ENCODE results near the gene WSB2. TPM values are rescaled to one million over a fixed set of nuclear protein-coding genes. Genes with fewer than 3 reads are reported as not detected.
A peak's percentile ranks its signal among the peaks of the same experiment; 100 is the strongest.
"Not testable (repeated sequence)": the region's sequence is repeated elsewhere in the genome, so short reads cannot be mapped to it uniquely, and the experiment has no call there.

WSB2 gene
- total RNA-seq, 3 donors from 2014 or later: 48.1 to 67.7 (median 52.0) TPM

GRCh38 chr12:118081521-118081920, 20.5 kb upstream of the WSB2 start:
- H3K9me3 Mint-ChIP-seq; H3K27me3 Mint-ChIP-seq (ENCODE audit: low read depth); H3K36me3 Mint-ChIP-seq (ENCODE audit: insufficient read depth); H3K4me1 Mint-ChIP-seq (ENCODE audit: low read depth); DNase-seq; ATAC-seq; H3K4me3 Mint-ChIP-seq: not testable (repeated sequence)

GRCh38 chr12:118073768-118074167, 12.8 kb upstream of the WSB2 start:
- no peak overlapping the region for H3K4me3 Mint-ChIP-seq
- H3K36me3 Mint-ChIP-seq (ENCODE audit: insufficient read depth): no peaks in the 10 kb centered on the region
- no peak for ATAC-seq
- no peaks in the 10 kb centered on the region for H3K4me1 Mint-ChIP-seq (ENCODE audit: low read depth)
- H3K9me3 Mint-ChIP-seq: no peaks in the 10 kb centered on the region
- no peak for DNase-seq
- no peaks in the 10 kb centered on the region for H3K27me3 Mint-ChIP-seq (ENCODE audit: low read depth)

- peaks cover 2% of the 10 kb centered on the region for H3K4me1 Mint-ChIP-seq (ENCODE audit: low read depth)
- ATAC-seq: no peak
- H3K36me3 Mint-ChIP-seq (ENCODE audit: insufficient read depth): no peaks in the 10 kb centered on the region
- H3K27me3 Mint-ChIP-seq (ENCODE audit: low read depth): peaks cover 12% of the 10 kb centered on the region
- no peak overlapping the region for H3K4me3 Mint-ChIP-seq
- no peaks in the 10 kb centered on the region for H3K9me3 Mint-ChIP-seq
- no peak for DNase-seq
Observed at GRCh38 chr12:118070650-118071049, 9.7 kb upstream of the WSB2 start.

GRCh38 chr12:118068445-118068844, 7.5 kb upstream of the WSB2 start:
- Mint-ChIP-seq H3K36me3 (ENCODE audit: insufficient read depth) (no peaks in the 10 kb centered on the region), H3K4me3 (no peak overlapping the region), H3K27me3 (ENCODE audit: low read depth) (peaks cover 14% of the 10 kb centered on the region), H3K9me3 (no peaks in the 10 kb centered on the region), H3K4me1 (ENCODE audit: low read depth) (peaks cover 22% of the 10 kb centered on the region)
- DNase-seq (no peak), ATAC-seq (no peak)

GRCh38 chr12:118065380-118065779, 4.4 kb upstream of the WSB2 start:
- H3K9me3 Mint-ChIP-seq: no peaks in the 10 kb centered on the region
- H3K36me3 Mint-ChIP-seq (ENCODE audit: insufficient read depth): no peaks in the 10 kb centered on the region
- H3K4me1 Mint-ChIP-seq (ENCODE audit: low read depth): peaks cover 29% of the 10 kb centered on the region
- no peak overlapping the region for H3K4me3 Mint-ChIP-seq
- H3K27me3 Mint-ChIP-seq (ENCODE audit: low read depth): peaks cover 14% of the 10 kb centered on the region
- DNase-seq (no peak), ATAC-seq (no peak)

- no peaks in the 10 kb centered on the region for H3K36me3 Mint-ChIP-seq (ENCODE audit: insufficient read depth)
- peaks cover 37% of the 10 kb centered on the region for H3K4me1 Mint-ChIP-seq (ENCODE audit: low read depth)
- H3K27me3 Mint-ChIP-seq (ENCODE audit: low read depth): peaks cover 14% of the 10 kb centered on the region
- no peak for DNase-seq
- H3K9me3 Mint-ChIP-seq: no peaks in the 10 kb centered on the region
- peak overlapping the region; percentile 15 for H3K4me3 Mint-ChIP-seq
- no peak for ATAC-seq
Observed at GRCh38 chr12:118064608-118065007, 3.6 kb upstream of the WSB2 start.

- Mint-ChIP-seq H3K36me3 (ENCODE audit: insufficient read depth) (peaks cover 2% of the 10 kb centered on the region), H3K27me3 (ENCODE audit: low read depth) (peaks cover 14% of the 10 kb centered on the region), H3K4me3 (peak overlapping the region; percentile 89), H3K4me1 (ENCODE audit: low read depth) (peaks cover 44% of the 10 kb centered on the region), H3K9me3 (no peaks in the 10 kb centered on the region)
- no peak for DNase-seq
- ATAC-seq: no peak
Observed at GRCh38 chr12:118063576-118064391, 2.8 kb upstream of the WSB2 start.

- H3K4me3 Mint-ChIP-seq: peak overlapping the region; percentile 89
- peaks cover 2% of the 10 kb centered on the region for H3K36me3 Mint-ChIP-seq (ENCODE audit: insufficient read depth)
- DNase-seq (no peak), ATAC-seq (peak; percentile 15 to 29)
- H3K4me1 Mint-ChIP-seq (ENCODE audit: low read depth): peaks cover 45% of the 10 kb centered on the region
- peaks cover 6% of the 10 kb centered on the region for H3K27me3 Mint-ChIP-seq (ENCODE audit: low read depth)
- no peaks in the 10 kb centered on the region for H3K9me3 Mint-ChIP-seq
Observed at GRCh38 chr12:118061873-118062843, 1.2 kb upstream of the WSB2 start.

GRCh38 chr12:118060301-118061010, 523 bp downstream of the WSB2 start:
- peak; percentile 19 to 28 for ATAC-seq
- H3K9me3 Mint-ChIP-seq: no peaks in the 10 kb centered on the region
- no peaks in the 10 kb centered on the region for H3K27me3 Mint-ChIP-seq (ENCODE audit: low read depth)
- peak; percentile 11 for DNase-seq
- H3K36me3 Mint-ChIP-seq (ENCODE audit: insufficient read depth): peaks cover 2% of the 10 kb centered on the region
- peaks cover 49% of the 10 kb centered on the region for H3K4me1 Mint-ChIP-seq (ENCODE audit: low read depth)
- H3K4me3 Mint-ChIP-seq: peak overlapping the region; percentile 85

GRCh38 chr12:118059341-118060191, 1.4 kb downstream of the WSB2 start:
- Mint-ChIP-seq H3K9me3 (no peaks in the 10 kb centered on the region), H3K4me3 (peak overlapping the region; percentile 85), H3K27me3 (ENCODE audit: low read depth) (no peaks in the 10 kb centered on the region), H3K36me3 (ENCODE audit: insufficient read depth) (peaks cover 2% of the 10 kb centered on the region), H3K4me1 (ENCODE audit: low read depth) (peaks cover 42% of the 10 kb centered on the region)
- no peak for DNase-seq
- no peak for ATAC-seq

GRCh38 chr12:118058881-118059280, 2.1 kb downstream of the WSB2 start:
- peaks cover 36% of the 10 kb centered on the region for H3K4me1 Mint-ChIP-seq (ENCODE audit: low read depth)
- no peak for ATAC-seq
- no peaks in the 10 kb centered on the region for H3K27me3 Mint-ChIP-seq (ENCODE audit: low read depth)
- H3K36me3 Mint-ChIP-seq (ENCODE audit: insufficient read depth): peaks cover 2% of the 10 kb centered on the region
- no peak for DNase-seq
- H3K4me3 Mint-ChIP-seq: peak overlapping the region; percentile 85
- H3K9me3 Mint-ChIP-seq: no peaks in the 10 kb centered on the region

GRCh38 chr12:118058227-118058626, 2.8 kb downstream of the WSB2 start:
- no peak for DNase-seq
- H3K9me3 Mint-ChIP-seq: no peaks in the 10 kb centered on the region
- peaks cover 36% of the 10 kb centered on the region for H3K4me1 Mint-ChIP-seq (ENCODE audit: low read depth)
- H3K36me3 Mint-ChIP-seq (ENCODE audit: insufficient read depth): peaks cover 2% of the 10 kb centered on the region
- H3K4me3 Mint-ChIP-seq: no peak overlapping the region
- H3K27me3 Mint-ChIP-seq (ENCODE audit: low read depth): no peaks in the 10 kb centered on the region
- ATAC-seq: no peak

Data from activated T-cell treated with anti-CD3 and anti-CD28 coated beads, Interleukin-2, amount 50 U/mL, for 4 hours (primary cell).